ENCODE data around the gene LVRN. TPM values are rescaled to one million over a fixed set of nuclear protein-coding genes. Genes with fewer than 3 reads are reported as not detected.

The LVRN gene
- total RNA-seq, 4 donors from 2014 or later: 2.7 to 10.6 (median 4.9) TPM

DNA sequence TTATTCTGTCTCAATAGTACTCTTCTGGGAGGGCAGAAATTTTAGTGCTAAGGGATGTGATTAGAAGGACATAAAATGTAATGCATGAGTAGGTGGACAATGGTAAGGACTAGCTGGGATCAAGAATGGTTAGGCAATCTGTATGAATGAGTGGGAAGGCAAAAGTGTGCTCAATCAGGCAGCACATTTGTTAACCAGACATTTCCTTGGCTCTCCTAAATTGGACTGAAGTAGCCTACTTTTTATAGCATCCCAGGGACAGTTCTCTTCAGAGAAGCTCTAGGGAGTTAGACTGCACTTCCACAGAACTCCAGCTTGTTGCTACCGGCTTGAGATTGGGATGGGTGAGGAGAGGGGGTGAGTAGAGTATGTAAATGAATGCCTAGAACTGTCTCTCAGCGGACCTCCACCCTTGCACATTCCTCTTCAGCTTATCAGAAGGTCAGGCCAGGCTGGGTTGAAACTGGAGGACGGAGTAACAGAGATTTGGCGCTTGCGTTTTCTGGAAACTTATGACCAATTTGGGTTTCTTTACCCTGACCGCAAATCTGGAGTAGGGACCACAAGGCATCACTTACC is 51.0 kb downstream of the LVRN start:
- TF ChIP-seq, protein P1, sequence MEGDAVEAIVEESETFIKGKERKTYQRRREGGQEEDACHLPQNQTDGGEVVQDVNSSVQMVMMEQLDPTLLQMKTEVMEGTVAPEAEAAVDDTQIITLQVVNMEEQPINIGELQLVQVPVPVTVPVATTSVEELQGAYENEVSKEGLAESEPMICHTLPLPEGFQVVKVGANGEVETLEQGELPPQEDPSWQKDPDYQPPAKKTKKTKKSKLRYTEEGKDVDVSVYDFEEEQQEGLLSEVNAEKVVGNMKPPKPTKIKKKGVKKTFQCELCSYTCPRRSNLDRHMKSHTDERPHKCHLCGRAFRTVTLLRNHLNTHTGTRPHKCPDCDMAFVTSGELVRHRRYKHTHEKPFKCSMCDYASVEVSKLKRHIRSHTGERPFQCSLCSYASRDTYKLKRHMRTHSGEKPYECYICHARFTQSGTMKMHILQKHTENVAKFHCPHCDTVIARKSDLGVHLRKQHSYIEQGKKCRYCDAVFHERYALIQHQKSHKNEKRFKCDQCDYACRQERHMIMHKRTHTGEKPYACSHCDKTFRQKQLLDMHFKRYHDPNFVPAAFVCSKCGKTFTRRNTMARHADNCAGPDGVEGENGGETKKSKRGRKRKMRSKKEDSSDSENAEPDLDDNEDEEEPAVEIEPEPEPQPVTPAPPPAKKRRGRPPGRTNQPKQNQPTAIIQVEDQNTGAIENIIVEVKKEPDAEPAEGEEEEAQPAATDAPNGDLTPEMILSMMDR (IDR thresholded peaks at IDR 0.05): no peak
- TF ChIP-seq POLR2A (IDR thresholded peaks at IDR 0.05): no peak
- H3K4me1 ChIP-seq: no peaks in the 10 kb centered on the region
- no peaks in the 10 kb centered on the region for H3K36me3 ChIP-seq
- no peaks in the 10 kb centered on the region for H3K27me3 ChIP-seq
- DNase-seq: no peak
- H3K27ac ChIP-seq: no peak overlapping the region
- no peaks in the 10 kb centered on the region for H3K9me3 ChIP-seq
- no peak overlapping the region for H3K4me3 ChIP-seq

DNA sequence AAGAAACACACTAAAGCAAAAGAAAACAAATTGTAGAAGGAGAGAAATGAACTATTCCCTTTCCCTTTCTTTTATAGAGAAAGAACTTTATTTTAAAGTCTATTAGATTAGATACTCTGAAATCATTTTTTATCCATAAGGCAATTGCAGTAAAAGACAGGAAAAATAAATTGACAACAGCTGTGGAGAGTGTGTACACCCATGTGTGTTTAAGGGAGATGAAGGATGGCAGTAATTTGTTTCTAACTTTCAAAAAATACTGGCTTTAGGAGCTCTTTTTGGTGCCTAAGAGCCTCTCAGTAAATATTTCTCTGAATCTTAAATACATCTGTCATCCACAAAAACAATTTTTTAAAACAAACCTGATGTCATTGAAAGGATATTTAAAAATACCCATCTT is 51.7 kb downstream of the LVRN start:
- DNase-seq: no peak
- no peak overlapping the region for H3K4me3 ChIP-seq
- no peaks in the 10 kb centered on the region for H3K9me3 ChIP-seq
- H3K27me3 ChIP-seq: no peaks in the 10 kb centered on the region
- no peak overlapping the region for H3K27ac ChIP-seq
- no peaks in the 10 kb centered on the region for H3K4me1 ChIP-seq
- TF ChIP-seq, protein P1 (IDR thresholded peaks at IDR 0.05): no peak
- no peak for TF ChIP-seq POLR2A (IDR thresholded peaks at IDR 0.05)
- no peaks in the 10 kb centered on the region for H3K36me3 ChIP-seq

DNA sequence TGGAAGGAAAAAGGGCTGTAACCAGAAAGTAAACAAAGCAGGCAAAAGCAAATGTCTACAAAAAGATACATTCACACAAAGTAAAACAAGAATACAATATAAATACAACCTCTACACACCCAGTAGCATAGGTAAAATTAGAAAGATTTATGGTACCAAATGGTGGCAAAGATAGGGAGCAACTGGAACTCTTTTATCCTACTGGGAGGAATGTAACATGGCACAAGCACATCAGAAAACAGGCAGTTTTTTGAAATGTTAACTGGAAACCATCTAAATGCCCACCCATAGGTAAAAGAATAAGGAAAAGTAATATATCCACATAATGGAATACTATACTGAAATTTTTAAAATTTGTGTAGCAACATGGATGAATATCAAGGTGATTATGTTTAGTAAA is 61.3 kb downstream of the LVRN start:
- DNase-seq: no peak
- H3K4me3 ChIP-seq: no peak overlapping the region

DNA sequence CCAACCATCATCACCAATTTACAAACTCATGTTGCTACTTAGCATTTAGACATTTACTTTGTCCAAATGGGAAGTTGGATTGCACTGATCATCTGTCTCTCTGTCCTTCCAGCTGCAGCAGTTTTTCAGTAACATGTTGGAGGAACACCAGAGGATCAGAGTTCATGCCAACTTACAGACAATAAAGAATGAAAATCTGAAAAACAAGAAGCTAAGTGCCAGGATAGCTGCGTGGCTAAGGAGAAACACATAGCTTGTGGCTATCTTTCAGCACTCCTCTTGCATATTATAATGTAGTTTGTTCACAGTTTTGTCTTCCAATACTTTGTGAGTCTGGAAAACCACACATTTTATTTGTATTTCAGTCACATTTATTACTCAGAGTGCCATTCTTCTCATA is 63.6 kb downstream of the LVRN start:
- Histone ChIP-seq H3K9me3 (no peaks in the 10 kb centered on the region), H3K27me3 (no peaks in the 10 kb centered on the region), H3K36me3 (no peaks in the 10 kb centered on the region), H3K4me1 (no peaks in the 10 kb centered on the region), H3K27ac (no peak overlapping the region), H3K4me3 (no peak overlapping the region)
- DNase-seq: no peak
- TF ChIP-seq, protein P1 (IDR thresholded peaks at IDR 0.05): no peak
- TF ChIP-seq POLR2A (IDR thresholded peaks at IDR 0.05): no peak

More for the DNA sequence above, 61.3 kb downstream of the LVRN start:
- Histone ChIP-seq H3K4me1 (no peaks in the 10 kb centered on the region), H3K27ac (no peak overlapping the region), H3K36me3 (no peaks in the 10 kb centered on the region), H3K27me3 (no peaks in the 10 kb centered on the region), H3K9me3 (no peaks in the 10 kb centered on the region)
- TF ChIP-seq, protein P1 (IDR thresholded peaks at IDR 0.05): no peak
- no peak for TF ChIP-seq POLR2A (IDR thresholded peaks at IDR 0.05)

DNA sequence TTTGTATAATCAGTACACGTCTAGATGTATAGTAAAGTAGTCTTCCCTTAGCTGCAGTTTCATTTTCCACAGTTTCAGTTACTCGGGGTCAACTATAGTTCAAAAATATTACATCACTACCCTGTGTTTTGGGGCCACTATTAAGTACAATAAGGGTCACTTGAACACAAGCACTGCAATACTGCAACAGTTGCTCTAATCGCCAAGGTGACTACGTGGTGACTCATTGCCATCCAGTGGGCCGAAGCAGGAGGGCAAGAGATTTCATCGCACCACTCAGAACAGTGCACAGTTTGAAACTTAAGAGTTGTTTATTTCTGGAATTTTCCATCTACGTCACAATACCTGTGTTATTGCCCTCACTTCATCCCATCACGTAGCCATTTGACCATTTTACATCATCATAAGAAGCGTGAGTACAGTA is 69.8 kb downstream of the LVRN start, which contains the start of gene ARL14EPL:
ARL14EPL (plus strand) TSS at position 379 of the 424 bp plus-strand sequence. CDS start 18,994 bp downstream, outside the sequence.
- Histone ChIP-seq H3K36me3 (no peaks in the 10 kb centered on the region), H3K9me3 (no peaks in the 10 kb centered on the region), H3K4me1 (no peaks in the 10 kb centered on the region), H3K4me3 (no peak within 1 kb of the TSS), H3K27ac (no peak within 1 kb of the TSS), H3K27me3 (no peaks in the 10 kb centered on the region)
- TF ChIP-seq, protein P1 (IDR thresholded peaks at IDR 0.05): no peak
- no peak for TF ChIP-seq POLR2A (IDR thresholded peaks at IDR 0.05)
- peak in 1 of 3 donors; percentile 50 for DNase-seq
